IMR-90 (cell line): ENCODE measurements around the gene DAPK3.

Experiments
- BHLHE40 ChIP-seq: fragments of 150-350 bp; IDR thresholded peaks from 2 replicates; pipeline ENCODE4 v1.6.1; 2016; ENCODE audit warnings: mild to moderate bottlenecking, low read depth, low read length
- CEBPB ChIP-seq: IDR thresholded peaks from 2 replicates; pipeline ENCODE4 v1.6.1; 2012; ENCODE audit warnings: low read depth, low read length, improper control_type of control experiment
- FOS ChIP-seq: fragments of 150-350 bp; IDR thresholded peaks from 2 replicates; pipeline ENCODE4 v1.6.1; 2016; ENCODE audit warnings: low read depth, low read length
- POLR2A ChIP-seq: IDR thresholded peaks from 2 replicates; pipeline ENCODE4 v1.6.1; 2012; ENCODE audit warnings: mild to moderate bottlenecking, low read depth, low read length
- RFX5 ChIP-seq: IDR thresholded peaks from 2 replicates; pipeline ENCODE4 v1.8.0; 2012; ENCODE audit warnings: low read depth, mild to moderate bottlenecking, low read length, moderate library complexity
- USF2 ChIP-seq: fragments of 150-350 bp; IDR thresholded peaks from 2 replicates; pipeline ENCODE4 v1.6.1; 2017; ENCODE audit warnings: mild to moderate bottlenecking, antibody characterized with exemption, low read length, low read depth
- TF ChIP-seq, protein P1 (sequence below): conservative IDR thresholded peaks from 2 replicates; pipeline ENCODE4 v1.5.1; 2012; ENCODE audit warnings: mild to moderate bottlenecking, low read depth, low read length, improper control_type of control experiment

GRCh38 chr19:4018140-4018613, 47.3 kb upstream of the DAPK3 start:
- TF ChIP-seq POLR2A = no peak
- TF ChIP-seq, protein P1, sequence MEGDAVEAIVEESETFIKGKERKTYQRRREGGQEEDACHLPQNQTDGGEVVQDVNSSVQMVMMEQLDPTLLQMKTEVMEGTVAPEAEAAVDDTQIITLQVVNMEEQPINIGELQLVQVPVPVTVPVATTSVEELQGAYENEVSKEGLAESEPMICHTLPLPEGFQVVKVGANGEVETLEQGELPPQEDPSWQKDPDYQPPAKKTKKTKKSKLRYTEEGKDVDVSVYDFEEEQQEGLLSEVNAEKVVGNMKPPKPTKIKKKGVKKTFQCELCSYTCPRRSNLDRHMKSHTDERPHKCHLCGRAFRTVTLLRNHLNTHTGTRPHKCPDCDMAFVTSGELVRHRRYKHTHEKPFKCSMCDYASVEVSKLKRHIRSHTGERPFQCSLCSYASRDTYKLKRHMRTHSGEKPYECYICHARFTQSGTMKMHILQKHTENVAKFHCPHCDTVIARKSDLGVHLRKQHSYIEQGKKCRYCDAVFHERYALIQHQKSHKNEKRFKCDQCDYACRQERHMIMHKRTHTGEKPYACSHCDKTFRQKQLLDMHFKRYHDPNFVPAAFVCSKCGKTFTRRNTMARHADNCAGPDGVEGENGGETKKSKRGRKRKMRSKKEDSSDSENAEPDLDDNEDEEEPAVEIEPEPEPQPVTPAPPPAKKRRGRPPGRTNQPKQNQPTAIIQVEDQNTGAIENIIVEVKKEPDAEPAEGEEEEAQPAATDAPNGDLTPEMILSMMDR = no peak
- TF ChIP-seq RFX5 = no peak
- TF ChIP-seq FOS = no peak
- TF ChIP-seq USF2 = no peak
- TF ChIP-seq BHLHE40 = no peak
- no peak for TF ChIP-seq CEBPB
